Bronchial epithelial cell (primary cell): ENCODE data around the gene GALNS. TPM values are rescaled to one million over a fixed set of nuclear protein-coding genes. Genes with fewer than 3 reads are reported as not detected.

Experiments used
- DNase-seq: peaks from one replicate; pipeline ENCODE4 v3.0.0-alpha.2; 2010; ENCODE audit warnings: low read depth
- FAIRE-seq: peaks from 2 replicates; lab custom pipeline; 2011; peaks lifted over from hg19 to GRCh38; lab: Jason Lieb, UNC
- H3K27me3 ChIP-seq: 2 replicates; pipeline ENCODE4 v1.5.1; 2011; ENCODE audit warnings: low read length; ENCODE audit not compliant: control insufficient read depth, insufficient read depth
- H3K36me3 ChIP-seq: 2 replicates; pipeline ENCODE4 v1.5.1; 2011; ENCODE audit warnings: low read length; ENCODE audit not compliant: control insufficient read depth, insufficient read depth
- H3K4me3 ChIP-seq: 2 replicates; pipeline ENCODE4 v1.5.1; 2011; ENCODE audit warnings: mild to moderate bottlenecking, low read depth, low read length, control low read depth
- total RNA-seq: library from RNA; depleted of rRNA; stranded (reverse); fragments of >200 nt; gene quantifications from 2 replicates; pipeline ENCODE4 v1.2.1, GENCODE V29; 2014
- TF ChIP-seq, protein P1 (sequence below): IDR thresholded peaks from 2 replicates; pipeline ENCODE4 v1.5.1; 2011; ENCODE audit warnings: mild to moderate bottlenecking, moderate library complexity, low read length, control low read depth, inconsistent platforms; ENCODE audit not compliant: insufficient read depth, severe bottlenecking

Gene GALNS
- total RNA-seq, 1 donor from 2014 or later: 16.3 TPM

DNA sequence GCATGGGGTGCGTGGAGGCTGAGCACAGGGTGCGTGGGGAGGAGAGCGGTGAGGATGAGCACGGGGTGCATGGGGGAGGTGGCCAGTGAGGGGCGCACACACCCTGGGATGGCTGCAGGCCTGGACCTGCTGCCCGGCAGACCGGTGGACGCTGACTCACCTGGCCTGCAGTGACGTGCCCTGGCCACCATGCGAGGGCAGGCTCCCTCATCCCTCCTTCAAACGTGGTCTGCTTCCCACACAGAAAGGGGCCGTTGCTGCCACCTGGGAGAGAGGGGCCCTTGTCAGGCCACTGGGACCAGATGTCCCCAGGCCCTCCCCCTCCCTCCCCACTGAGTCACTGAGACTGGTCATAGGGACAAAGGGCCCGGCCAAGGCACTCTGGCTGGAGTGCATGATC, 24.9 kb downstream of the GALNS start:
- Histone ChIP-seq H3K36me3 (peaks cover 6% of the 10 kb centered on the region), H3K27me3 (no peaks in the 10 kb centered on the region), H3K4me3 (no peak overlapping the region)
- TF ChIP-seq, protein P1, sequence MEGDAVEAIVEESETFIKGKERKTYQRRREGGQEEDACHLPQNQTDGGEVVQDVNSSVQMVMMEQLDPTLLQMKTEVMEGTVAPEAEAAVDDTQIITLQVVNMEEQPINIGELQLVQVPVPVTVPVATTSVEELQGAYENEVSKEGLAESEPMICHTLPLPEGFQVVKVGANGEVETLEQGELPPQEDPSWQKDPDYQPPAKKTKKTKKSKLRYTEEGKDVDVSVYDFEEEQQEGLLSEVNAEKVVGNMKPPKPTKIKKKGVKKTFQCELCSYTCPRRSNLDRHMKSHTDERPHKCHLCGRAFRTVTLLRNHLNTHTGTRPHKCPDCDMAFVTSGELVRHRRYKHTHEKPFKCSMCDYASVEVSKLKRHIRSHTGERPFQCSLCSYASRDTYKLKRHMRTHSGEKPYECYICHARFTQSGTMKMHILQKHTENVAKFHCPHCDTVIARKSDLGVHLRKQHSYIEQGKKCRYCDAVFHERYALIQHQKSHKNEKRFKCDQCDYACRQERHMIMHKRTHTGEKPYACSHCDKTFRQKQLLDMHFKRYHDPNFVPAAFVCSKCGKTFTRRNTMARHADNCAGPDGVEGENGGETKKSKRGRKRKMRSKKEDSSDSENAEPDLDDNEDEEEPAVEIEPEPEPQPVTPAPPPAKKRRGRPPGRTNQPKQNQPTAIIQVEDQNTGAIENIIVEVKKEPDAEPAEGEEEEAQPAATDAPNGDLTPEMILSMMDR: peak; percentile 37
- FAIRE-seq (no peak), DNase-seq (peak; percentile 49)

DNA sequence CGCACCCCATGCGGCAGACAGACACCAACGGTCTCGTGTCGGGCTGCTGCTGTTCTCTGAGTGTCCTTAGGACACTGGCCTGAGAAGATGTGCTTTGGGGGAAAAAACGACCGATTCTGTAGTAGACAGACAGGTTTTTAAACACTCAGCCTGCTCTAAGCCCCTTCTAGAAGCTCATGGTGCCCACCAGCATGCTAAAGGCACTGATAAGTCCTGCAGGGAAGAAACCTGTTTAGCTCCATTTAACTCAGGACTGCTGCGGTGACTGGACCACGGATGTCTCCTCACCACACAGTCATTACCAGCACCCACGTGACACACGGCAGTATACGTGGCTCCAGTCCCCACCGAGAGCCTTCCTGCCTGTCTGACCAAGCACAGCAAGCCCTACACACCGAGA, 26.0 kb downstream of the GALNS start:
- TF ChIP-seq, protein P1: no peak

DNA sequence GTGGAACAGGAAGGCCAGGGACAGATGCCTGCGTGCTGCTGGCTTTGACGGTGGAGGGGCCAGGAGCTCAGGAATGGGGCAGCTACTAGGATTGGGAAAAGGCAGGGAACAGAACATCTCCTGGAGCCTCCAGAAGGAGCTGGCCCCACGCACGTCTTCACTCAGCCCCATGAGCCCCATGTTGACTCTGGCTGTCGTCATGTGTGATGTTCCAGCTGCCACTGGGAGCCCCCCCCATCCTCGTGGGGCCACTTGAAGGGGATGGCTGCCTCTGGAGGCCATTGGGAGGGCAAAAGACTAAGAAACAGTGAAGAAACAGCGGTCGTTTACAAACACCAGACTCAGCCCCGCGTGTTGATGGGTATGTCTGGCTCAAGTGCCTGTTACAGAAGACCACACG, 26.5 kb downstream of the GALNS start:
- TF ChIP-seq, protein P1: no peak
- DNase-seq (no peak), FAIRE-seq (no peak)
- H3K4me3 ChIP-seq: no peak overlapping the region
- H3K27me3 ChIP-seq: no peaks in the 10 kb centered on the region
- H3K36me3 ChIP-seq: peaks cover 3% of the 10 kb centered on the region

More for the DNA sequence above, 26.0 kb downstream of the GALNS start:
- Histone ChIP-seq H3K27me3 (no peaks in the 10 kb centered on the region), H3K36me3 (peaks cover 6% of the 10 kb centered on the region), H3K4me3 (no peak overlapping the region)
- FAIRE-seq: no peak
- no peak for DNase-seq

DNA sequence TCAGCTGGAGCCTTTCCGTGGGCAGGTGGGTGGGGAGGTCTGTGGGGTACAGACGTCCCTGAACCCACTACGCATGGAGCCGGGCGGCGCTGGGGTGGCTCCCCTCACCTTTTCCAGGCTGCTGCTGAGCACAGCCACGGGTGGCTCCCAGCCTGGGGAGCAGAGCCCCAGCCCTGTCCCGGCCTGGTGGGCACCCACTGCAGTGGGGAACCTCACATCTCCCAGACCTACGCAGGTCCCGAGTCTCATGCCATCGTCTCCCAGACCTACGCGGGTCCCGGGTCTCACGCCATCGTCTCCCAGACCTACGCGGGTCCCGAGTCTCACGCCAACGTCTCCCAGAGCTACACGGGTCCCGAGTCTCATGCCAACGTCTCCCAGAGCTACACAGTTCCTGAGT, 28.0 kb downstream of the GALNS start:
- no peak for DNase-seq
- no peak for FAIRE-seq
- Histone ChIP-seq H3K36me3 (peaks cover 6% of the 10 kb centered on the region), H3K4me3 (no peak overlapping the region), H3K27me3 (no peaks in the 10 kb centered on the region)
- TF ChIP-seq, protein P1: no peak

DNA sequence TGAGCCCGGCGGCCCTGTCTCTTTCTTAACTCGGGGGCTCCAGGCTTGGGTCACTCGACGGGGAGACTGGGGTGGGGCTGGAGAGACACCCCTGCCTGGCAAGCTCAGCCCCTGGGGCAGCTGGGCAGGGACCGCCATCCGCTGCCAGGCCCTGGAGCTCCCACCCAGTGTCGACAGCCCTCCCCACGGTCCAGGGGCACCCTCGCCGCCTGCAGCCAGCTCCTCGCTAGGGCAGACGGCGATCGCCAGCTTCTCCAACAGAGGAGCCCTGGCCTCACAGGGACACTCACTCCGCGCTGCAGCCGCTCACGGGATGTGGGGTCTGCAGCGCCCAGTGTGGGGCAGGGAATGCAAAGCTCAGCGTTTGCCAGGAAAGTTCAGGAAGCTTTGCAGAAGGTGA, 29.0 kb downstream of the GALNS start:
- no peaks in the 10 kb centered on the region for H3K27me3 ChIP-seq
- DNase-seq (no peak), FAIRE-seq (no peak)
- H3K36me3 ChIP-seq: peaks cover 6% of the 10 kb centered on the region
- no peak overlapping the region for H3K4me3 ChIP-seq
- TF ChIP-seq, protein P1: no peak

DNA sequence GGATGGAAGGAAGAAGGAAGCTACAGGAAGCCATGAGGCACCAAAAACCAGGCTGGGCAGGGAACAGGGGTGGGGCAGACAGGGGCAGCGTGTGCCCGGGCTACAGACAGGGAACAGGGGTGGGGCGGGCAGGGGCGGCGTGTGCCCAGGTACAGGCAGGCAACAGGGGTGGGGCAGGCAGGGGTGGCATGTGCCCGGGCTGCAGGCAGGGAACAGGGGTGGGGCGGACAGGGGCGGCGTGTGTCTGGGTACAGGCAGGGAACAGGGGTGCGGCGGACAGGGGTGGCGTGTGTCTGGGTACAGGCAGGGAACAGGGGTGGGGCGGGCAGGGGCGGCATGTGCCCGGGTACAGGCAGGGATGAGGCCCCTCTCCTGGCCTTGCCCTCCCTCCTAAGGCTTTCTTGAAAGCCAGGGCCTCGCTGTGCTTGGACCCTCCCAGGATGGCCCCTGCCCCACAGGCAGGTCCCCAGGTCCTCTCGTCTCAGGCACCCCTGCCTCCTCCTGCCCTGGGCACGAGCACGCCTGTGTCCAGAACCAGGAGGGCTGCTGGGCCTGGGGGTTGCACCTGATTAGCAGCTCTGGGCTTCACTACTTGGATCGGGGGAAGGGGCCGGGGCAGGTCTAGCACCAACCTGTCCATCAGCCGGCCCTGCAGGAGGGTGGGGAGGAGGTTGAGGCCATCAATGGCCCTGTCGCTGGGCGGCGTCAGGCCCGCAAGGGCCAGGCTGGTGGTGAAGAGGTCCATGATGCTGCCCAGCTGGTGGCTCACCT, 30.5 kb downstream of the GALNS start:
- H3K27me3 ChIP-seq: no peaks in the 10 kb centered on the region
- TF ChIP-seq, protein P1: no peak
- DNase-seq (no peak), FAIRE-seq (no peak)
- peaks cover 11% of the 10 kb centered on the region for H3K36me3 ChIP-seq
- H3K4me3 ChIP-seq: no peak overlapping the region
